Suprapubic skin (tissue), 3 donors: ENCODE data around the gene TBC1D20.

ENCODE experiments used
- EP300 ChIP-seq: sonication (generic); formaldehyde crosslinking; IDR thresholded peaks from one replicate; pipeline ENCODE4 v1.6.1; 2017; ENCODE audit warnings: antibody characterized with exemption
- POLR2A ChIP-seq, 2 donors: fragments of 450-650 bp; IDR thresholded peaks; one replicate each; pipeline ENCODE4 v1.6.1; 2017; ENCODE audit warnings: antibody characterized with exemption in 2 of 2, mild to moderate bottlenecking in 2 of 2, moderate library complexity in 2 of 2
- TF ChIP-seq, protein P1 (sequence below), 2 donors: fragments of 200-600 bp in 1 of 2; fragments of 450-650 bp in 1 of 2; sonication (generic) in 1 of 2; IDR thresholded peaks; one replicate each; pipeline ENCODE4 v1.5.1; 2016 to 2019; ENCODE audit warnings: antibody characterized with exemption in 2 of 2, mild to moderate bottlenecking in 1 of 2, moderate library complexity in 1 of 2

GRCh38 chr20:474581-474980 is 12.2 kb upstream of the TBC1D20 start:
- TF ChIP-seq, protein P1, sequence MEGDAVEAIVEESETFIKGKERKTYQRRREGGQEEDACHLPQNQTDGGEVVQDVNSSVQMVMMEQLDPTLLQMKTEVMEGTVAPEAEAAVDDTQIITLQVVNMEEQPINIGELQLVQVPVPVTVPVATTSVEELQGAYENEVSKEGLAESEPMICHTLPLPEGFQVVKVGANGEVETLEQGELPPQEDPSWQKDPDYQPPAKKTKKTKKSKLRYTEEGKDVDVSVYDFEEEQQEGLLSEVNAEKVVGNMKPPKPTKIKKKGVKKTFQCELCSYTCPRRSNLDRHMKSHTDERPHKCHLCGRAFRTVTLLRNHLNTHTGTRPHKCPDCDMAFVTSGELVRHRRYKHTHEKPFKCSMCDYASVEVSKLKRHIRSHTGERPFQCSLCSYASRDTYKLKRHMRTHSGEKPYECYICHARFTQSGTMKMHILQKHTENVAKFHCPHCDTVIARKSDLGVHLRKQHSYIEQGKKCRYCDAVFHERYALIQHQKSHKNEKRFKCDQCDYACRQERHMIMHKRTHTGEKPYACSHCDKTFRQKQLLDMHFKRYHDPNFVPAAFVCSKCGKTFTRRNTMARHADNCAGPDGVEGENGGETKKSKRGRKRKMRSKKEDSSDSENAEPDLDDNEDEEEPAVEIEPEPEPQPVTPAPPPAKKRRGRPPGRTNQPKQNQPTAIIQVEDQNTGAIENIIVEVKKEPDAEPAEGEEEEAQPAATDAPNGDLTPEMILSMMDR (IDR thresholded peaks at IDR 0.05), result no peak
- no peak for TF ChIP-seq EP300
- no peak for TF ChIP-seq POLR2A (IDR thresholded peaks at IDR 0.05)
